B cell (primary cell): ENCODE data around the gene DNAJC8. TPM values are rescaled to one million over a fixed set of nuclear protein-coding genes. Genes with fewer than 3 reads are reported as not detected.

ENCODE experiments used
- ATAC-seq: fragments of 200-7000 bp; cut with Tn5 transposase; one replicate; pipeline ENCODE4 v1.10.0; 2021; ENCODE audit warnings: low read depth, mild to moderate bottlenecking, moderate number of reproducible peaks, moderate library complexity
- CTCF ChIA-PET: fragments of 350-600 bp; sonication (Branson Sonifier 250); formaldehyde crosslinking; loops from one replicate; lab custom pipeline; 2021; ENCODE audit warnings: antibody characterized with exemption, inconsistent platforms; lab: Charles Lee
- POLR2A ChIA-PET: fragments of 350-600 bp; sonication (Branson Sonifier 250); formaldehyde crosslinking; loops from one replicate; lab custom pipeline; 2021; ENCODE audit warnings: antibody characterized with exemption; lab: Charles Lee
- DNase-seq: peaks from one replicate; pipeline ENCODE4 v3.0.0; 2013
- H2AFZ ChIP-seq: 2 replicates; pipeline ENCODE4 v1.6.1; 2012; ENCODE audit warnings: mild to moderate bottlenecking, low read depth, low read length; ENCODE audit not compliant: insufficient read depth, poor library complexity, severe bottlenecking
- H3K27ac ChIP-seq, 2 donors: 1 replicate in 1 of 2; 2 replicates in 1 of 2; pipeline ENCODE4 v1.5.1; 2012 to 2013; ENCODE audit warnings: low read length in 2 of 2, mild to moderate bottlenecking in 2 of 2, moderate library complexity in 1 of 2
- H3K27me3 ChIP-seq, 4 experiments: fragments of 200-600 bp in 1 of 4; sonication (generic) in 1 of 4; replicated peaks in 1 of 4; 1 replicate in 2 of 4; 2 replicates in 2 of 4; pipeline versions ENCODE4 v1.6.1 to v1.7.0; 2013 to 2016; ENCODE audit warnings: low read length in 3 of 4, mild to moderate bottlenecking in 2 of 4, mixed read lengths in 1 of 4, moderate library complexity in 1 of 4; ENCODE audit not compliant: insufficient read depth in 4 of 4, control insufficient read depth in 3 of 4; ENCODE audit errors: control extremely low read depth in 1 of 4
- H3K36me3 ChIP-seq, 2 experiments: replicated peaks in 1 of 2; 1 replicate in 1 of 2; 2 replicates in 1 of 2; pipeline versions ENCODE4 v1.6.1 to v1.7.1; 2013; ENCODE audit warnings: low read length in 1 of 2; ENCODE audit not compliant: insufficient read depth in 2 of 2, control insufficient read depth in 1 of 2; ENCODE audit errors: control extremely low read depth in 1 of 2, extremely low read depth in 1 of 2
- H3K4me1 ChIP-seq, 2 donors: fragments of 200-600 bp in 1 of 2; sonication (generic) in 1 of 2; 1 replicate in 1 of 2; 2 replicates in 1 of 2; pipeline versions ENCODE4 v1.5.1 to v1.6.1; 2013 to 2017; ENCODE audit warnings: low read length in 2 of 2; ENCODE audit not compliant: control insufficient read depth in 2 of 2, insufficient read depth in 2 of 2
- H3K4me2 ChIP-seq: replicated peaks from 2 replicates; pipeline ENCODE3; 2012; ENCODE audit warnings: mild to moderate bottlenecking, low read depth, low read length; ENCODE audit not compliant: poor library complexity, severe bottlenecking
- H3K4me3 ChIP-seq, 5 experiments: fragments of 200-600 bp in 1 of 5; sonication (generic) in 1 of 5; 1 replicate in 3 of 5; 2 replicates in 2 of 5; pipeline versions ENCODE4 v1.5.1 to v1.7.0; 2011 to 2016; ENCODE audit warnings: low read length in 4 of 5, mild to moderate bottlenecking in 4 of 5, low read depth in 2 of 5, control low read depth in 1 of 5, moderate library complexity in 1 of 5; ENCODE audit not compliant: insufficient read depth in 1 of 5; ENCODE audit errors: control extremely low read depth in 1 of 5, extremely low read depth in 1 of 5
- H3K79me2 ChIP-seq: fragments of 200-600 bp; sonication (generic); one replicate; pipeline ENCODE4 v1.6.0; 2016; ENCODE audit warnings: low read length; ENCODE audit not compliant: control insufficient read depth, insufficient read depth
- H3K9ac ChIP-seq: fragments of 200-600 bp; sonication (generic); 2 replicates; pipeline ENCODE4 v1.6.1; 2017; ENCODE audit warnings: mild to moderate bottlenecking, low read length, moderate library complexity
- H3K9me3 ChIP-seq, 3 donors: one replicate each; pipeline versions ENCODE4 v1.6.1 to v1.7.1; 2013; ENCODE audit warnings: low read length in 2 of 3; ENCODE audit not compliant: control insufficient read depth in 2 of 3, insufficient read depth in 1 of 3; ENCODE audit errors: control extremely low read depth in 1 of 3
- H4K20me1 ChIP-seq: 2 replicates; pipeline ENCODE4 v1.6.0; 2012; ENCODE audit warnings: mild to moderate bottlenecking, low read length; ENCODE audit not compliant: insufficient read depth, control insufficient read depth, poor library complexity, severe bottlenecking
- H3K27ac Mint-ChIP-seq: one replicate; pipeline ENCODE4 v1.8.0; 2021; ENCODE audit warnings: mixed read lengths
- H3K27me3 Mint-ChIP-seq: one replicate; pipeline ENCODE4 v1.8.0; 2021; ENCODE audit warnings: mixed read lengths
- H3K4me1 Mint-ChIP-seq: one replicate; pipeline ENCODE4 v1.8.0; 2021; ENCODE audit warnings: mixed read lengths
- H3K4me3 Mint-ChIP-seq: one replicate; pipeline ENCODE4 v1.8.0; 2021; ENCODE audit warnings: mixed read lengths
- H3K9me3 Mint-ChIP-seq: one replicate; pipeline ENCODE4 v1.8.0; 2022; ENCODE audit warnings: mixed read lengths; ENCODE audit not compliant: insufficient read depth
- CTCF ChIP-seq: fragments of 200-600 bp; IDR thresholded peaks from one replicate; pipeline ENCODE4 v1.8.0; 2022; ENCODE audit warnings: antibody characterized with exemption, mild to moderate bottlenecking
- EZH2 ChIP-seq: IDR thresholded peaks from 2 replicates; pipeline ENCODE4 v1.6.1; 2012; ENCODE audit warnings: borderline replicate concordance, low read depth, mild to moderate bottlenecking, moderate library complexity, low read length; ENCODE audit not compliant: insufficient read depth, poor library complexity, severe bottlenecking
- WGBS: methylation state at CpG from one replicate; pipeline ENCODE4 v1.1.5; 2013; ENCODE audit warnings: missing lambda C conversion rate; ENCODE audit not compliant: insufficient coverage; 5-methylcytosine and 5-hydroxymethylcytosine counted together
- intact Hi-C: fragments of 100-400 bp; cut with micrococcal nuclease; formaldehyde crosslinking; loops from one replicate; pipeline ENCODE4 v1.10.0; 2022
- polyA plus RNA-seq: library from polyadenylated mRNA; depleted of rRNA; stranded (reverse); fragments of >200 nt; gene quantifications from 2 replicates; pipeline ENCODE4 v1.2.3, GENCODE V29; 2012
- total RNA-seq, 2 donors: library from RNA; stranded (reverse); fragments of 120-200 nt in 1 of 2; gene quantifications; 1 replicate in 1 of 2; 2 replicates in 1 of 2; pipeline versions ENCODE4 v1.2.3 to v1.2.4, GENCODE V29; 2013 to 2022

Gene DNAJC8
- total and polyA plus RNA-seq, 2 donors (not counting 1 experiment from before 2014, with no cell fraction given): 26.3 to 74.6 TPM

GRCh38 chr1:28197682-28198415 lies 35.0 kb downstream of the DNAJC8 start:
- no peak overlapping the region for H3K4me2 ChIP-seq
- CTCF ChIA-PET: interaction anchor here (0.9 to 2.3 kb wide), 3 partner anchors 9 to 106 kb away, joined by 4 to 10 read pairs (median 5); no protein-coding TSS in a partner anchor
- H3K9ac ChIP-seq: no peak overlapping the region
- peaks cover 0 to 6% (median 0%) of the 10 kb centered on the region in 3 donors for H3K9me3 ChIP-seq
- Mint-ChIP-seq H3K27ac (peak overlapping the region; percentile 37), H3K9me3 (no peaks in the 10 kb centered on the region), H3K4me1 (peaks cover 25% of the 10 kb centered on the region), H3K27me3 (no peaks in the 10 kb centered on the region), H3K4me3 (no peak overlapping the region)
- no peaks in the 10 kb centered on the region for H4K20me1 ChIP-seq
- no peak overlapping the region for H2AFZ ChIP-seq
- POLR2A ChIA-PET: no interaction called here
- peaks cover 3 to 44% of the 10 kb centered on the region in 2 experiments for H3K36me3 ChIP-seq
- no peaks in the 10 kb centered on the region for H3K79me2 ChIP-seq
- intact Hi-C loops: no loop called here
- peaks cover 13 to 18% of the 10 kb centered on the region in 2 donors for H3K4me1 ChIP-seq
- TF ChIP-seq EZH2 (no peak), CTCF (no peak)
- no peak overlapping the region for H3K4me3 ChIP-seq
- H3K27ac ChIP-seq: no peak overlapping the region
- DNase-seq (no peak), ATAC-seq (no peak)
- H3K27me3 ChIP-seq: no peaks in the 10 kb centered on the region
- WGBS: 99% methylated on average over 9 of the region's 12 CpGs

GRCh38 chr1:28196330-28196729 lies 36.5 kb downstream of the DNAJC8 start:
- Mint-ChIP-seq H3K9me3 (no peaks in the 10 kb centered on the region), H3K27ac (no peak overlapping the region), H3K27me3 (no peaks in the 10 kb centered on the region), H3K4me3 (no peak overlapping the region), H3K4me1 (peaks cover 25% of the 10 kb centered on the region)
- Histone ChIP-seq H3K79me2 (no peaks in the 10 kb centered on the region), H3K4me1 (peaks cover 13 to 18% of the 10 kb centered on the region in 2 donors), H3K4me2 (no peak overlapping the region), H3K27me3 (no peaks in the 10 kb centered on the region), H3K4me3 (no peak overlapping the region), H2AFZ (no peak overlapping the region), H3K9ac (no peak overlapping the region), H3K27ac (no peak overlapping the region), H4K20me1 (no peaks in the 10 kb centered on the region), H3K36me3 (peaks cover 3 to 38% of the 10 kb centered on the region in 2 experiments), H3K9me3 (peaks cover 0 to 6% (median 0%) of the 10 kb centered on the region in 3 donors)
- TF ChIP-seq CTCF (no peak), EZH2 (no peak)
- ChIA-PET POLR2A (interaction anchor here (0.6 to 1.2 kb wide), 4 partner anchors 76 to 385 kb away, joined by 4 to 8 read pairs (median 5); partner anchors contain the start of gene EYA3), CTCF (interaction anchor here (0.6 to 2.3 kb wide), 8 partner anchors 10 to 133 kb away, joined by 3 to 10 read pairs (median 5); no protein-coding TSS in a partner anchor)
- 100% methylated on average over 1 of the region's 3 CpGs for WGBS
- intact Hi-C loops: no loop called here
- DNase-seq (no peak), ATAC-seq (no peak)
